GM12873 (cell line): ENCODE measurements around the gene AMMECR1L.

Experiments
- CTCF ChIP-seq: IDR thresholded peaks from 2 replicates; pipeline ENCODE4 v1.5.1; 2012; ENCODE audit warnings: low read depth, mild to moderate bottlenecking, moderate library complexity, low read length, control low read depth; ENCODE audit not compliant: insufficient read depth; ENCODE audit errors: missing control alignments

Gene AMMECR1L

GRCh38 chr2:127877136-127877535 lies 8.6 kb downstream of the AMMECR1L start:
- TF ChIP-seq CTCF: no peak

GRCh38 chr2:127874378-127875269 lies 11.1 kb downstream of the AMMECR1L start:
- no peak for TF ChIP-seq CTCF

GRCh38 chr2:127873707-127874303 lies 12.0 kb downstream of the AMMECR1L start:
- TF ChIP-seq CTCF: no peak

- TF ChIP-seq CTCF: no peak
Measured at GRCh38 chr2:127872354-127872753, 13.4 kb downstream of the AMMECR1L start.

GRCh38 chr2:127865926-127866325 lies 19.8 kb downstream of the AMMECR1L start:
- no peak for TF ChIP-seq CTCF

GRCh38 chr2:127864877-127865276 lies 20.9 kb downstream of the AMMECR1L start:
- no peak for TF ChIP-seq CTCF

- no peak for TF ChIP-seq CTCF
Measured at GRCh38 chr2:127862228-127862627, 23.5 kb downstream of the AMMECR1L start.
